Endothelial cell of umbilical vein (primary cell): Measurements from ENCODE around the gene IGSF23. TPM values are rescaled to one million over a fixed set of nuclear protein-coding genes. Genes with fewer than 3 reads are reported as not detected.

Source experiments
- BruUV-seq: library from RNA; stranded (reverse); fragments of 400-500 nt; replicated peaks from 2 replicates; lab custom pipeline; 2021; lab: Mats Ljungman, UMichigan
- CTCF ChIA-PET: fragments of 300-600, 350-600 bp; sonication (Branson Sonifier 250); formaldehyde crosslinking; loops from one replicate; lab custom pipeline; 2021; ENCODE audit warnings: antibody characterized with exemption, inconsistent platforms; lab: Charles Lee
- POLR2A ChIA-PET: fragments of 300-600, 350-600 bp; sonication (Branson Sonifier 250); formaldehyde crosslinking; loops from one replicate; lab custom pipeline; 2021; ENCODE audit warnings: antibody characterized with exemption, inconsistent platforms; lab: Charles Lee
- DNase-seq: peaks from one replicate; pipeline ENCODE4 v3.0.0-alpha.2; 2011; ENCODE audit warnings: low read depth, low spot score
- FAIRE-seq: peaks from 2 replicates; lab custom pipeline; 2011; peaks lifted over from hg19 to GRCh38; lab: Jason Lieb, UNC
- H2AFZ ChIP-seq: 2 replicates; pipeline ENCODE4 v1.6.0; 2012; ENCODE audit warnings: low read depth, low read length, control low read depth, inconsistent platforms
- H3K27ac ChIP-seq: 2 replicates; pipeline ENCODE4 v1.5.1; 2011; ENCODE audit warnings: low read depth, mild to moderate bottlenecking, control low read depth, low read length, moderate library complexity; ENCODE audit not compliant: insufficient read depth
- H3K27me3 ChIP-seq, 2 experiments: 2 replicates each; pipeline versions ENCODE4 v1.6.0 to v1.6.1; 2011; ENCODE audit warnings: low read length in 2 of 2, mixed read lengths in 1 of 2; ENCODE audit not compliant: control insufficient read depth in 2 of 2, insufficient read depth in 2 of 2
- H3K36me3 ChIP-seq, 2 experiments: 2 replicates in 1 of 2; 3 replicates in 1 of 2; pipeline ENCODE4 v1.5.1; 2011; ENCODE audit warnings: low read length in 2 of 2, mild to moderate bottlenecking in 1 of 2, moderate library complexity in 1 of 2; ENCODE audit not compliant: control insufficient read depth in 2 of 2, insufficient read depth in 2 of 2; ENCODE audit errors: extremely low read depth in 1 of 2
- H3K4me1 ChIP-seq: 3 replicates; pipeline ENCODE4 v1.5.1; 2011; ENCODE audit warnings: mild to moderate bottlenecking, low read length; ENCODE audit not compliant: control insufficient read depth, insufficient read depth; ENCODE audit errors: extremely low read depth
- H3K4me2 ChIP-seq: 2 replicates; pipeline ENCODE4 v1.6.1; 2011; ENCODE audit warnings: low read length, control low read depth, mixed read lengths; ENCODE audit not compliant: insufficient read depth
- H3K4me3 ChIP-seq, 3 experiments: fragments of 200-600 bp in 1 of 3; sonication (generic), shearing (Covaris generic) in 1 of 3; replicated peaks in 1 of 3; 2 replicates each; pipeline ENCODE4 v1.5.1; 2011 to 2016; ENCODE audit warnings: control low read depth in 3 of 3, low read length in 3 of 3, mild to moderate bottlenecking in 2 of 3, inconsistent platforms in 1 of 3, low read depth in 1 of 3, moderate library complexity in 1 of 3; ENCODE audit not compliant: insufficient read depth in 1 of 3
- H3K79me2 ChIP-seq: 2 replicates; pipeline ENCODE4 v1.6.0; 2012; ENCODE audit warnings: low read length, inconsistent platforms; ENCODE audit not compliant: control insufficient read depth, insufficient read depth
- H3K9ac ChIP-seq: replicated peaks from 2 replicates; pipeline ENCODE3; 2011; ENCODE audit warnings: low read length, control low read depth; ENCODE audit not compliant: insufficient read depth; ENCODE audit errors: extremely low read depth
- H3K9me1 ChIP-seq: replicated peaks from 3 replicates; pipeline ENCODE4 v1.6.0; 2011; ENCODE audit warnings: mild to moderate bottlenecking, low read length; ENCODE audit not compliant: control insufficient read depth, insufficient read depth; ENCODE audit errors: extremely low read depth
- H3K9me3 ChIP-seq: replicated peaks from 2 replicates; pipeline ENCODE4 v1.5.1; 2012; ENCODE audit warnings: low read length, inconsistent platforms; ENCODE audit not compliant: control insufficient read depth, insufficient read depth
- H4K20me1 ChIP-seq: replicated peaks from 2 replicates; pipeline ENCODE3; 2011; ENCODE audit warnings: mild to moderate bottlenecking, low read length; ENCODE audit not compliant: control insufficient read depth, insufficient read depth; ENCODE audit errors: extremely low read depth
- CTCF ChIP-seq, 2 donors: IDR thresholded peaks; 1 replicate in 1 of 2; 2 replicates in 1 of 2; pipeline ENCODE4 v1.5.1; 2011; ENCODE audit warnings: low read length in 2 of 2, mild to moderate bottlenecking in 2 of 2, moderate library complexity in 2 of 2, control low read depth in 1 of 2, inconsistent platforms in 1 of 2, low read depth in 1 of 2; ENCODE audit not compliant: insufficient read depth in 1 of 2; ENCODE audit errors: extremely low read depth in 1 of 2
- EZH2 ChIP-seq: IDR thresholded peaks from 2 replicates; pipeline ENCODE4 v1.6.1; 2012; ENCODE audit warnings: borderline replicate concordance, low read depth, mild to moderate bottlenecking, moderate library complexity, low read length, inconsistent platforms; ENCODE audit not compliant: severe bottlenecking
- FOS ChIP-seq: IDR thresholded peaks from 2 replicates; pipeline ENCODE4 v1.6.1; 2011; ENCODE audit warnings: mild to moderate bottlenecking, low read length, moderate library complexity, borderline replicate concordance; ENCODE audit not compliant: insufficient read depth
- GATA2 ChIP-seq: IDR thresholded peaks from 2 replicates; pipeline ENCODE4 v1.7.0; 2011; ENCODE audit warnings: low read depth, mild to moderate bottlenecking, moderate library complexity, mixed read lengths, low read length; ENCODE audit not compliant: insufficient read length, insufficient read depth
- JUN ChIP-seq: IDR thresholded peaks from 2 replicates; pipeline ENCODE4 v1.6.1; 2011; ENCODE audit warnings: borderline replicate concordance, low read depth; ENCODE audit not compliant: insufficient read length, insufficient read depth
- MYC ChIP-seq: IDR thresholded peaks from one replicate; pipeline ENCODE4 v1.6.1; 2011; ENCODE audit warnings: mild to moderate bottlenecking, low read depth, low read length
- POLR2A ChIP-seq: IDR thresholded peaks from 2 replicates; pipeline ENCODE4 v1.6.1; 2012; ENCODE audit warnings: low read depth, mild to moderate bottlenecking, control low read depth, low read length
- POLR2AphosphoS5 ChIP-seq: IDR thresholded peaks from 2 replicates; pipeline ENCODE4 v1.6.1; 2012; ENCODE audit warnings: low read depth, mild to moderate bottlenecking, control low read depth, low read length, moderate library complexity; ENCODE audit not compliant: insufficient read depth
- dilution Hi-C: fragments of 300-500 bp; cut with MboI; formaldehyde crosslinking; loops from one replicate; pipeline ENCODE4 v1.15.0; 2019; ENCODE audit warnings: low sequenced_read_pairs; ENCODE audit not compliant: extremely low pct_ligation_motif_present
- intact Hi-C: fragments of 100-400 bp; cut with micrococcal nuclease; formaldehyde crosslinking; loops from one replicate; pipeline ENCODE4 v1.10.0; 2022
- polyA plus RNA-seq, 4 experiments: library from polyadenylated mRNA; depleted of rRNA in 3 of 4; stranded (reverse) in 3 of 4; unstranded in 1 of 4; fragments of >200 nt; gene quantifications; 2 replicates each; pipeline versions ENCODE4 v1.2.1 to v1.2.3, GENCODE V29; 2011 to 2012; ENCODE audit warnings: missing spikeins in 1 of 4
- total RNA-seq: library from RNA; stranded (reverse); gene quantifications from 2 replicates; pipeline ENCODE4 v1.2.3, GENCODE V29; 2021
- TF ChIP-seq, protein P1 (sequence below): IDR thresholded peaks from 2 replicates; pipeline ENCODE4 v1.6.1; 2011; ENCODE audit not compliant: insufficient read depth, insufficient read length

Gene IGSF23
- total and polyA plus RNA-seq, 2 donors (not counting 3 experiments of a cell fraction or from before 2014, with no cell fraction given), result 0.73 TPM; not detected in 1

GRCh38 chr19:44602081-44602480 is 11.3 kb upstream of the IGSF23 start:
- no peak overlapping the region for H2AFZ ChIP-seq
- no peak overlapping the region for H3K9ac ChIP-seq
- DNase-seq (no peak), FAIRE-seq (no peak)
- no peak overlapping the region for H3K4me2 ChIP-seq
- H3K36me3 ChIP-seq, result no peaks in the 10 kb centered on the region
- TF ChIP-seq GATA2 (no peak), JUN (no peak), POLR2A (no peak), POLR2AphosphoS5 (no peak)
- no TSS peak for BruUV-seq
- peaks cover 45% of the 10 kb centered on the region for H3K4me1 ChIP-seq
- no peaks in the 10 kb centered on the region for H3K9me3 ChIP-seq
- ChIA-PET CTCF (interaction anchor here (1.3 to 3.6 kb wide), 5 partner anchors 12 to 55 kb away, joined by 3 to 40 read pairs (median 9); partner anchors contain the start of gene PVR), POLR2A (no interaction called here)
- H3K27ac ChIP-seq, result peak overlapping the region; percentile 93
- no peaks in the 10 kb centered on the region for H3K9me1 ChIP-seq
- intact Hi-C loops, result no loop called here
- no peaks in the 10 kb centered on the region for H4K20me1 ChIP-seq
- H3K4me3 ChIP-seq, result no peak overlapping the region
- no peaks in the 10 kb centered on the region for H3K27me3 ChIP-seq
- H3K79me2 ChIP-seq, result no peaks in the 10 kb centered on the region
- dilution Hi-C loops, result no loop called here

GRCh38 chr19:44603201-44603945 is 10.0 kb upstream of the IGSF23 start:
- dilution Hi-C loops (no loop called here), intact Hi-C loops (loop anchor here (1.0 kb wide), 3 partner anchors 15 to 40 kb away; partner anchors contain the start of gene PVR)
- H3K4me1 ChIP-seq, result peaks cover 55% of the 10 kb centered on the region
- H2AFZ ChIP-seq, result no peak overlapping the region
- H3K27me3 ChIP-seq, result no peaks in the 10 kb centered on the region
- no peaks in the 10 kb centered on the region for H3K36me3 ChIP-seq
- H3K4me3 ChIP-seq, result no peak overlapping the region
- no peaks in the 10 kb centered on the region for H3K9me1 ChIP-seq
- H3K4me2 ChIP-seq, result peak overlapping the region; percentile 52
- H3K9me3 ChIP-seq, result no peaks in the 10 kb centered on the region
- peak overlapping the region; percentile 76 for H3K9ac ChIP-seq
- POLR2A ChIA-PET, result interaction anchor here (0.8 to 1.3 kb wide), 2 partner anchors 12 to 15 kb away, joined by 3 to 8 read pairs; no protein-coding TSS in a partner anchor
- H4K20me1 ChIP-seq, result no peaks in the 10 kb centered on the region
- BruUV-seq, result no TSS peak
- TF ChIP-seq POLR2AphosphoS5 (peak; percentile 91), MYC (no peak), EZH2 (no peak), POLR2A (peak; percentile 42), GATA2 (peak; percentile 93), CTCF (IDR thresholded peaks at IDR 0.05; ENCODE audit: extremely low read depth in 1 of 2, insufficient read depth in 1 of 2, low read depth in 1 of 2, low read length in 2 of 2) (no peak), FOS (peak; percentile 84), JUN (peak; percentile 91)
- TF ChIP-seq, protein P1, sequence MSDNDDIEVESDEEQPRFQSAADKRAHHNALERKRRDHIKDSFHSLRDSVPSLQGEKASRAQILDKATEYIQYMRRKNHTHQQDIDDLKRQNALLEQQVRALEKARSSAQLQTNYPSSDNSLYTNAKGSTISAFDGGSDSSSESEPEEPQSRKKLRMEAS, result no peak
- H3K27ac ChIP-seq, result peak overlapping the region; percentile 93
- FAIRE-seq, result peak; percentile 94
- peak; percentile 98 for DNase-seq
- H3K79me2 ChIP-seq, result no peaks in the 10 kb centered on the region
- CTCF ChIA-PET, result interaction anchor here (0.5 to 3.6 kb wide), 8 partner anchors 13 to 139 kb away, joined by 3 to 40 read pairs (median 5); partner anchors contain the start of gene PVR
